Measurements from ENCODE around the gene RAMP3.
"Not testable (repeated sequence)": the region's sequence is repeated elsewhere in the genome, so short reads cannot be mapped to it uniquely, and the experiment has no call there.

RAMP3 gene

DNA sequence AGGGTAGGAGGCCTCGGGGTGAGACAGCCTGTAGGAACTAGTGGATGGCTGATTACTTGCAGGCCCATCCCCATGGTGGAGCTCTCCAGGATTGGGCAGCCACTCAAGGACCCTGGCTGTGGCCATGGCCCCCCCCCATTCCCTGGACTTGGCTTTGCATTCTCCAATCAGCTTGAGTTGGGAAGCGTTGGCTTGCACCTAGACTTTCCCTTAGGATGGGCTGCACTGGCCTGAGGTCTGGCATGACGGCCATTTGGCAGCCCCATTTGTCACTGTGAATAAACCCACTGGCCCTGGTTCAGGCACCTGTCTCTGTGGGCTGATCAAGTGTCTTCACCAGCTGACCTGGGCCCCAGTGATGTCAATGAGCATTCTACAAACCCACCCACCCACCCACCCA, 41.4 kb downstream of the RAMP3 start:
- DNase-seq = no peak

- DNase-seq = no peak
Measured at GRCh38 chr7:45199506-45199905, 41.9 kb downstream of the RAMP3 start.

GRCh38 chr7:45202625-45203024, 45.0 kb downstream of the RAMP3 start:
- DNase-seq = no peak

GRCh38 chr7:45203036-45203435, 45.4 kb downstream of the RAMP3 start:
- DNase-seq = no peak

DNA sequence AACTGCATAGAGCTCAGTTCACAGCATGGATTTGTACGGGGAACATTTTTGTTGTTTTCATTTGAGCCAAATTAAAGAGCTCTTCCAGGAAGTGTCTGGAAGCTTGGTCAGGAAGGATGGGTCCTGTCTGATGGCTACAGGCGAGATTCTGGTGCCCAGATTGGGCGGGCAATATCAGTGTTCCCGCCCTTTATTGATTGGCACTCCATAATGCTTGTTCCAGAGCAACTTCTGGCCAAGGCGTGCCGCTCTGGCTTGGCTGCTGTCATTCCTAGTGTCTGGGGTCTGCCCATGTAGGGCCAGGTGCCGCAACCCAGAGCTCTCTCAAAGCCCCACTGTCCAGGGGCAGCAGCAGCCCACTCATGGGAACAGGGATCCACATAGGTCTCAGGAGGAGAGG, 45.9 kb downstream of the RAMP3 start:
- DNase-seq = no peak

DNA sequence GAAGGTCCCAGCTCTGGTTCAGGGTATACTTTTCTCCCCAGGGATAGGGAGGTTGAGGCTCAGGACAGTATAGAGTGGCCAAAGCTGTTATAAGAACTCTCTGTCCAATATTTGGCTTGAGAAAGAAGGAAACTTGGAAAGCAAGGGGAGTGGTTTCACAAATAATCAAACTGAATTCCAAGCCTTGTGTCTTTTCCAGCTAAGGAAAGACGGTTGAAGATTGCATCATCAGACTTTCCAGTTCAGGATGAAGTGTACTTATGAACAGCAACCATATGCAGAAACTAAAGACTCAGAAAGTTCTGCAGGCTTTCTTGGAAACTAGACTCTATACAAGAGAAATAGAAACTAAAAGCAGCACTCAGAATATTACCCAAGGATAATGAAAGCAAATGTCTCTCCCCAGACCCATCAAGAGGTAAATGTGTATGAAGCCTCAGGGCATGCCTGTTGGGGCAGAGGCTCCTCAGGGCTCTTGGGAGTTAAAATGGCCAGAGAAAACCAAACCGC, 46.4 kb downstream of the RAMP3 start:
- DNase-seq = no peak

DNA sequence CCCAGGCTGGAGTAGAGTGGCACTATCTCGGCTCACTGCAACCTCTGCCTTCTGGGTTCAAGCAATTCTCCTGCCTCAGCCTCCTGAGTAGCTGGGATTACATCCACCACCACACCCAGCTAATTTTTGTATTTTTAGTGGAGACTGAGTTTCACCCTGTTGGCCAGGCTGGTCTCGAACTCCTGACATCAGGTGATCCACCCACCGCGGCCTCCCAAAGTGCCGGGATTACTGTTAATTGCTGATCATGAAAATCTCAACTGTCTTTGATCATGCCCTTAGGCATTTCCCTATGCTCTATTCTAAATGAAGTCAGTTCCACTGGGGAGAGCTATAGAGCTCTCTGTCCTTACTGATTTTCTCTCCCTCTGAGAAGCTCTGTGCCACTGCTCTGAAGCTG, 48.7 kb downstream of the RAMP3 start:
- not testable (repeated sequence) for DNase-seq

- DNase-seq = not testable (repeated sequence)
Measured at GRCh38 chr7:45209909-45210308, 52.3 kb downstream of the RAMP3 start.

- no peak for DNase-seq
Measured at GRCh38 chr7:45211066-45211465, 53.5 kb downstream of the RAMP3 start.

- DNase-seq = no peak
Measured at GRCh38 chr7:45211958-45212357, 54.4 kb downstream of the RAMP3 start.

DNA sequence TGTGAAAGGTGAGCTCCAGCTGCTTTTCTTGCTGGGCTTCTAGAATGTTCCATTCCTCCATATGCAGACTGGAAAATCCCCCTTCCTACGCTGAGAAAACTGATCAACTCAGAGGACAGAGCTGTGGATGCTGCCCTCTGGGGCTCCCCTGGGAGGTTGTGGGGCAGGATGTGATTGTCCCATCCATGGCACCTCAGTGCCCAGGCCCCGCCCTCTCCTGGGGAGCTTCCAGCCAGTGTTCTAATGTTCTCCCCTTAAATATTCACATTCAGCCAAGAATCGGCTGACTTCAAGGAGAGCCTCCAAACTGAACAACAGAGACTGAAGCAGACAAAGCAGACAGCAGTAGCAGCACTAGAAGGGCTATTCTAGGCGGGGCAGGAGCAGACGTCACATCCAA, 55.0 kb downstream of the RAMP3 start:
- no peak for DNase-seq

DNA sequence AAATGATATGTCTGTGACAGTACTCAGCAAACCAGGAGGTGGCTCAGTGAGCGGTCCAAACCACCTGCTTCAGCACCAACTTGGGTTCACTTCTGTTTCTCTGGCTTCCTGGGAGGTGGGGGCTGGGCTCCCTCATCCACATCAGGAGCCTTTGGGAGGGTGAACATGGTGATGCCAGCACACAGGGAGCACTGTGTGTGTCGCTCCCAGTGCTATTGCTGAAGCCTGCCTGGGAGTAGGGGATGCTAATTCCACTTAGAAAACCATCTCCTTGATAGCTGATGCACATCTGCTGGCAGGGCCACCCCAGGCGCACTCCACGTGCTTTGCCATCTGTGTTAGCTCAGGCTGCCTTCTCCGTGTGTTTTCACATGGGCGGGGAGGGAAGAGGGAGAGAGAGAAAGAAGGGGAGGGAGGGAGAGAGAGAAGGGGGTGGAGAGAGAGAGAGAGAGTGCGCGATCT, 58.0 kb downstream of the RAMP3 start:
- no peak for DNase-seq

DNA sequence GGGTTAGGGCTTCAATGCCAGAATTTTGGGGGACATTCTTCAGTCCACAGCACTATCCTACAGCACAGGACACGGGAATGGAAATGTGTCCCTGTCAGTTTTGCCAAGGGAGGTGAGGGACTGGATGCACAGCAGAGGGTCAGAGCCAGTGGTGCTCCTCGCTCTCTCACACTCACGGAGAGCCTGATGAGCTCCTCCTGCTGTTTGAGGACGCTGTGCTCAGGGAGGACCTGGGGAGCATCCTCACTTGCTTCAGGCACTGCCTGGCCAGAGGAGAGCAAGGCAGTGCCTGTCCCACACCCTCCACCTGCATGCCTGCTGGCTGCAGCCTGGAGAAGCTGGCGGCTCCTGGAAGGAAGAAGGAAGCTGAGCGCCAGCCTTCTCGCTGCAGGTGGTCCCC, 58.6 kb downstream of the RAMP3 start:
- DNase-seq = no peak

DNA sequence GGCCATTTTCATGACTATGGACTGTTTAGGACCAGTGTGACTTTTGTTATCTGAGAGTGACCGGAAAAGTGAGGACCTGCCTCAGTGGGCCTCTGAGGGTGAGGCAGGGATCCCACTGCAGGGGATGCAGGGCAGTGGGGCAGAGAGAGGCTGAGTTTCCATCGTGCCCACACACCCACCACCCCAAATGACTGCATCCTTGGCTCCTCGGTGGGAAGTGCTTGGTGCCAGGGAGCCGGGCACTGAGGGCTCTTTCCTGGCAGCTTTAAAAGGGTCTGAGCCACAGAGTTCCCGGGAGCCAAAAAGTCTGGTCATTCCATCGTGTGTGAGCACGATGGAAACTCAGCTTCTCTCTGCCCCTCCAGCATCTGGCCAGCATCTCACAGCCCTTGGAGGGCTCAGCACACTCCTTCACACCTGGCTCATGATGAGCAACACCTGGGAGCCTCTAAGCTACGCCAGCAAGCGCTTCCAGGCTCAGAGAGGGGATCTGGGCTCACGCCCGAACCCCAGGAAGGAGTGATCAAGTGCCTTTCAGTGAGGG, 59.1 kb downstream of the RAMP3 start:
- DNase-seq = no peak

GRCh38 chr7:45217358-45217757, 59.8 kb downstream of the RAMP3 start:
- DNase-seq = no peak

- DNase-seq = no peak
Measured at GRCh38 chr7:45219130-45219529, 61.5 kb downstream of the RAMP3 start.

GRCh38 chr7:45219801-45220435, 62.3 kb downstream of the RAMP3 start:
- no peak for DNase-seq

DNA sequence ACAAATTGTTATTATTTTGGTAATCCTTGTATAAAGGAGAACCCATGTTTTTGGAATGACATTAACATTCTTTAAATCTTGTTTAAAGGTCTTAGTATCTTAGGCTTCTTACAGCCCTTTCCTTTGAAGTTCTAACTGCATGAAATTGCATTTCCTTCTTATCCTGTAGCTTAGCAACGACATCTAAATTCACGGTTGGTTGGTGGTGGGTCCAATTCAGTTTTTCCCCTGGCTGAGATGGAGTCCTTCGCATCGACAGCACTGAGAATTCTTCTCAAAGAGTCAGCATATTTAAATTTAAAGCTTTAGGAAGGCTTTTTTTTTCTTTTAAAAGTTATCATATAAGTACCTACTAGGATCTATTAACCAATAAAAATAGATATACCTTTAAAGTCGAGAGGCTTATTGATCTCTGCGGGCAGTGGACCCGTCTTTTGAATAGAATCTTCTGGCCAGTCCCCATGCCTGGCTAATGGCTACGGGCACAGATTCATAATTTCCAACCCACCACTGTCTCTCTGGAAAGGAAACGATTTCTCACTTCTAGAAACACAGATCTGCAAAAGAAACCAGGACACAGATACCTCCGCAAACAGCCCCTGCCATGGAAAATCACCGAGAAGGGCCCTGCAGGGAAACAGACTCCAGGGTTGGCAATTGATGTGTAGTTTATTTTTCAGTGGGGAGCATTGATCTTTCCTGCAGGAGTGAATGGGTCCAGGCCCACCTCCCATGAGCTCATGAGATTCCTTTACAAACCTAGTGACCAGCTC, 63.4 kb downstream of the RAMP3 start:
- no peak for DNase-seq

DNA sequence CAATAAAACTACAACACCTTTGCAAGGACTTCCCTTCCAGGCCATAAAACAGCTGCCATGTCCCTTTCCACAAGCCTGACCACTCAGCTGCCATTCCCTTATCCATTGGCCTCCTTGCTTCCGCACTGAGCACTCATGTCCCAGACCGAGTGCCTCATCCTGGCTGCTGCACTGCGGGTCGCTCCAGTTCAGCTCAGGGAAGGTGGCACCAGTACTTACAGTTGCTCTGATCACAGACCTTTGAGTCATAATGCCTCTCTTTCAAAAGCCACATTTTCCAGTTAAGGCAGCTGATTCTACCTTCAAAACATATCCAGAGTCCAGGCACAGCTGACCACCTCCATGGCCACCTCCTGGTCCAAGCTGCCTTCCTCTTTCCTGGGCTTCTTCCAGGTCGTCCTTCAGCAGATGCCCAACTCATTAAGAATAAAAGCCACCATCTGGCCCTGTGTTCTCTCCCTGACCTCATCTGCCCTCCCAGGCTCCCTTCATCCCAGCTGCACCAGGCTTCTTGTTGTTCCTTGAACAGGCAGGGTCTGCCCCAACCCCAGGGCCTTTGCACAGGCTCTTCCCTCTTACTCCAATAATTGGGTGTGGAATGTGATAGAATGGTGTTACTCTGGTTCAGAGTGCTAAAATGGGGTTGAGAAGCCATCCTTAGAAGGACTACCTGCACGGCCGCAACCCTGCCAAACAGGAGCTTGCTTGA, 64.5 kb downstream of the RAMP3 start:
- no peak for DNase-seq

DNA sequence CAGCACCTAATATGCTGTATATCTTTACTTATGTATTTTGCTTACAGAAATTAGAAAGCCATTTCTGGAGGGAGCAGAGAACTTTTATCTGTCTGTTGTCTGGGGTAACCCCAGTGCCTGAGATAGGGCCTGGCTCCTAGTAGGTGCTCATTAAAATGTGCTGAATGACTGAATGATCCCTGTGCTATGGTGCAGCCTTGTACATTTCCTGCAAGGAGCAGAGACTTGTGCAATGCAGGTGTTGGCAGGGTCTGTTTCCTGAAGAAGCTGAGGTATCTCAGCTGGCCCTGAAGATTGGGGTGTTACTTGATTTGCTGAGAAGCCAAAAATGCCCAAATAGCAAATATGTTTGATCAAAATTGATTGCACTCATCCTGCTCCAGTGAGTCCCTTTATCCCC, 65.5 kb downstream of the RAMP3 start:
- DNase-seq = no peak

DNA sequence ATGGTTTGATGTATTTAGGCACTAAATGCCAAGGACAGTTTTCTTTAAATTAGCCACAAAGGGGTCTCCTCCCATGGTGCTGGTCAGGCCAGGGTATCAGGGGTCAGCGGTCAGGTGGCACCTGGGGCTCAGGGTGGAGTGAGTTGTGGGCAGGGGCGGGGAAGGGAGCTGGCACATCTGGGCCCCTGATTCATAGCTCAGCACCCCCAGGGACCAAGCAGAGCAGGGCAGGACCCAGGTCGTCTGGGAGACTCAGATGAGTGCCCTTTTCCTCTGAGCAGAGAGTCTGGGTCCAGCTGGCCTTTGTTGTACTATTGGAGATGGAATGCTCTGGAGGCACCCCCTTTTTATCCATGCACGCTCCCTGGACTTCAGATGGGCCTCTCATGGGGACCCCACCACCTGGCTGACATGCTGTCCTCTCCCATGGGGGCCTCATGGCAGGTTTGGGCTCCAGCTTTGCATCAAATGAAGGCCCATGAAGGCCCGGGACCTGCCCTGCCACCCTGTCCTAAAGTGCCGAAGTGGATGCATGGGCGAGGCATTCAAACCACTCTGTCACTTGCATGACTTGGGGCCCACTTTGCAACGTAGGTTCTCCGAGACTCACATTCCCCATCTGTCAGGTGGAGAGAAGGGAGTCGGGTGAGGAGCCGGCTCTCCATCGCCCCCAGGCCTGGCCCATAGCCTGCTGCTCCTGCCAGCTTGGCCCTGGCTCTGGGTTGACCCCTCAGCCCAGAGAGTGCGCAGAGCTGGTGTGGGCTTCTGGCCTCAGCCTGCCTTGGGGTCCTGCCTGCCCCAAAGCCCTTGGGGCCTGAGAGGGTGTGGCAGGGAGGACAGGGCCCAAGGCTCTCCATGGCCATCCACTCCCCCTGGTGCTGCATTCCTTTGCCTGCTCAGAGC, 66.4 kb downstream of the RAMP3 start:
- DNase-seq = no peak

GRCh38 chr7:45224832-45225231, 67.2 kb downstream of the RAMP3 start:
- no peak for DNase-seq

All from NCI-H1930 (cell line).